Naive thymus-derived CD4-positive, alpha-beta T cell (primary cell): ENCODE results near the gene ARHGEF10L. TPM values are rescaled to one million over a fixed set of nuclear protein-coding genes. Genes with fewer than 3 reads are reported as not detected.

Experiments used
- ATAC-seq: fragments of 150-1000 bp; cut with Tn5 transposase; 2 replicates; pipeline ENCODE4 v1.10.0; 2021; ENCODE audit warnings: mild to moderate bottlenecking, moderate library complexity
- CTCF ChIA-PET: fragments of 350-600 bp; sonication (Branson Sonifier 250); formaldehyde crosslinking; loops from one replicate; lab custom pipeline; 2021; ENCODE audit warnings: antibody characterized with exemption; lab: Charles Lee
- POLR2A ChIA-PET: fragments of 350-600 bp; sonication (Branson Sonifier 250); formaldehyde crosslinking; loops from one replicate; lab custom pipeline; 2021; ENCODE audit warnings: antibody characterized with exemption, inconsistent platforms; lab: Charles Lee
- DNase-seq, 9 donors: peaks; one replicate each; pipeline versions ENCODE4 v3.0.0 to v3.0.0-alpha.2; 2020 to 2022; ENCODE audit warnings: mixed read lengths in 1 of 9
- H3K27ac ChIP-seq: one replicate; pipeline ENCODE4 v1.7.0; 2013; ENCODE audit warnings: mild to moderate bottlenecking, low read depth, low read length, moderate library complexity
- H3K27me3 ChIP-seq, 2 donors: one replicate each; pipeline ENCODE4 v1.7.0; 2013; ENCODE audit warnings: low read length in 2 of 2, mild to moderate bottlenecking in 2 of 2, moderate library complexity in 2 of 2; ENCODE audit not compliant: control insufficient read depth in 2 of 2, insufficient read depth in 2 of 2
- H3K36me3 ChIP-seq, 3 experiments: 1 replicate in 2 of 3; 2 replicates in 1 of 3; pipeline ENCODE4 v1.7.0; 2013; ENCODE audit warnings: low read length in 3 of 3, mild to moderate bottlenecking in 3 of 3, moderate library complexity in 1 of 3; ENCODE audit not compliant: insufficient read depth in 3 of 3, control insufficient read depth in 2 of 3
- H3K4me1 ChIP-seq, 2 donors: one replicate each; pipeline ENCODE4 v1.7.0; 2013; ENCODE audit warnings: low read length in 2 of 2, mild to moderate bottlenecking in 2 of 2, moderate library complexity in 1 of 2; ENCODE audit not compliant: control insufficient read depth in 2 of 2, insufficient read depth in 2 of 2
- H3K4me3 ChIP-seq: 2 replicates; pipeline ENCODE4 v1.7.0; 2013; ENCODE audit warnings: mild to moderate bottlenecking, low read length
- H3K9me3 ChIP-seq, 3 experiments: 1 replicate in 2 of 3; 2 replicates in 1 of 3; pipeline ENCODE4 v1.7.0; 2013; ENCODE audit warnings: low read length in 3 of 3; ENCODE audit not compliant: control insufficient read depth in 2 of 3
- H3K27ac Mint-ChIP-seq, 9 donors: one replicate each; pipeline ENCODE4 v1.8.0; 2020 to 2022; ENCODE audit warnings: mixed read lengths in 9 of 9, mild to moderate bottlenecking in 8 of 9, moderate library complexity in 5 of 9, inconsistent platforms in 2 of 9
- H3K27me3 Mint-ChIP-seq, 5 donors: one replicate each; pipeline ENCODE4 v1.8.0; 2021 to 2022; ENCODE audit warnings: mixed read lengths in 5 of 5, mild to moderate bottlenecking in 1 of 5
- H3K36me3 Mint-ChIP-seq, 5 donors: one replicate each; pipeline ENCODE4 v1.8.0; 2020 to 2022; ENCODE audit warnings: mixed read lengths in 5 of 5, mild to moderate bottlenecking in 3 of 5, inconsistent platforms in 1 of 5
- H3K4me1 Mint-ChIP-seq, 7 donors: one replicate each; pipeline ENCODE4 v1.8.0; 2020 to 2022; ENCODE audit warnings: mixed read lengths in 7 of 7, mild to moderate bottlenecking in 3 of 7, inconsistent platforms in 1 of 7
- H3K4me3 Mint-ChIP-seq, 10 donors: one replicate each; pipeline ENCODE4 v1.8.0; 2020 to 2022; ENCODE audit warnings: mild to moderate bottlenecking in 10 of 10, mixed read lengths in 10 of 10, moderate library complexity in 6 of 10, inconsistent platforms in 2 of 10
- H3K9me3 Mint-ChIP-seq, 11 donors: one replicate each; pipeline ENCODE4 v1.8.0; 2020 to 2022; ENCODE audit warnings: mixed read lengths in 11 of 11, mild to moderate bottlenecking in 4 of 11, inconsistent platforms in 1 of 11, moderate library complexity in 1 of 11
- intact Hi-C, 2 donors: fragments of 100-400 bp; cut with micrococcal nuclease; formaldehyde crosslinking; loops; one replicate each; pipeline ENCODE4 v1.15.1; 2023
- polyA plus RNA-seq, 2 donors: library from polyadenylated mRNA; unstranded; fragments of 300-500 nt; fragmentation: Illumina TruSeq; gene quantifications; one replicate each; pipeline ENCODE4 v1.2.3, GENCODE V29; 2021
- total RNA-seq, 6 experiments: library from RNA in 5 of 6; stranded (reverse) in 5 of 6; gene quantifications; 1 replicate in 5 of 6; 2 replicates in 1 of 6; pipeline ENCODE4 v1.2.3 and lab custom pipeline; 2021 to 2026

The ARHGEF10L gene
- total and polyA plus RNA-seq, 7 experiments from 2014 or later = 0.59 to 19.7 (median 0.84) TPM; not detected in 3

- H3K27me3 ChIP-seq = no peaks in the 10 kb centered on the region
- H3K36me3 Mint-ChIP-seq = no peaks in the 10 kb centered on the region
Measured at GRCh38 chr1:17704176-17704575, 164.7 kb downstream of the ARHGEF10L start.

GRCh38 chr1:17706445-17706844 lies 166.9 kb downstream of the ARHGEF10L start:
- no peaks in the 10 kb centered on the region for H3K36me3 ChIP-seq
- Mint-ChIP-seq H3K4me1 (no peaks in the 10 kb centered on the region), H3K36me3 (no peaks in the 10 kb centered on the region), H3K9me3 (peaks cover 0 to 10% (median 0%) of the 10 kb centered on the region in 11 donors), H3K27ac (no peak overlapping the region), H3K27me3 (peaks cover 0 to 15% (median 0%) of the 10 kb centered on the region in 5 donors), H3K4me3 (no peak overlapping the region)
- no peaks in the 10 kb centered on the region for H3K27me3 ChIP-seq
- H3K4me3 ChIP-seq = no peak overlapping the region
- H3K9me3 ChIP-seq = no peaks in the 10 kb centered on the region
- ATAC-seq (no peak), DNase-seq (no peak)
- no peak overlapping the region for H3K27ac ChIP-seq
- ChIA-PET POLR2A (no interaction called here), CTCF (no interaction called here)
- intact Hi-C loops = no loop called here
- H3K4me1 ChIP-seq = no peaks in the 10 kb centered on the region

More at GRCh38 chr1:17704176-17704575, 164.7 kb downstream of the ARHGEF10L start:
- POLR2A ChIA-PET = no interaction called here
- CTCF ChIA-PET = interaction anchor here (0.6 kb wide), 1 partner anchor 356 kb away, joined by 3 read pairs; no protein-coding TSS in a partner anchor
- Mint-ChIP-seq H3K4me1 (no peaks in the 10 kb centered on the region), H3K27me3 (peaks cover 0 to 7% (median 0%) of the 10 kb centered on the region in 5 donors), H3K9me3 (no peaks in the 10 kb centered on the region), H3K27ac (no peak overlapping the region), H3K4me3 (no peak overlapping the region)
- no peak overlapping the region for H3K4me3 ChIP-seq
- H3K36me3 ChIP-seq = no peaks in the 10 kb centered on the region
- intact Hi-C loops = no loop called here
- ATAC-seq (no peak), DNase-seq (no peak)
- no peak overlapping the region for H3K27ac ChIP-seq
- no peaks in the 10 kb centered on the region for H3K4me1 ChIP-seq
- H3K9me3 ChIP-seq = no peaks in the 10 kb centered on the region

GRCh38 chr1:17709981-17710380 lies 170.5 kb downstream of the ARHGEF10L start:
- Histone ChIP-seq H3K4me3 (no peak overlapping the region), H3K4me1 (no peaks in the 10 kb centered on the region), H3K27me3 (no peaks in the 10 kb centered on the region), H3K27ac (no peak overlapping the region), H3K36me3 (no peaks in the 10 kb centered on the region), H3K9me3 (no peaks in the 10 kb centered on the region)
- H3K4me3 Mint-ChIP-seq = no peak overlapping the region
- DNase-seq (no peak), ATAC-seq (no peak)
- peaks cover 0 to 15% (median 0%) of the 10 kb centered on the region in 5 donors for H3K27me3 Mint-ChIP-seq
- no peak overlapping the region for H3K27ac Mint-ChIP-seq
- no peaks in the 10 kb centered on the region for H3K4me1 Mint-ChIP-seq
- CTCF ChIA-PET = no interaction called here
- no peaks in the 10 kb centered on the region for H3K36me3 Mint-ChIP-seq
- POLR2A ChIA-PET = no interaction called here
- H3K9me3 Mint-ChIP-seq = peaks cover 0 to 15% (median 0%) of the 10 kb centered on the region in 11 donors
- intact Hi-C loops = no loop called here

- no peak overlapping the region for H3K27ac ChIP-seq
- H3K4me3 ChIP-seq = no peak overlapping the region
- no peak for DNase-seq
- Mint-ChIP-seq H3K9me3 (peaks cover 0 to 15% (median 0%) of the 10 kb centered on the region in 11 donors), H3K4me1 (no peaks in the 10 kb centered on the region), H3K36me3 (no peaks in the 10 kb centered on the region), H3K4me3 (no peak overlapping the region), H3K27ac (no peak overlapping the region), H3K27me3 (peaks cover 0 to 22% (median 0%) of the 10 kb centered on the region in 5 donors)
- ChIA-PET POLR2A (no interaction called here), CTCF (no interaction called here)
- intact Hi-C loops = no loop called here
- no peaks in the 10 kb centered on the region for H3K27me3 ChIP-seq
- no peak for ATAC-seq
- H3K36me3 ChIP-seq = no peaks in the 10 kb centered on the region
- no peaks in the 10 kb centered on the region for H3K9me3 ChIP-seq
- H3K4me1 ChIP-seq = no peaks in the 10 kb centered on the region
Measured at GRCh38 chr1:17710889-17711576, 171.5 kb downstream of the ARHGEF10L start.

- Mint-ChIP-seq H3K4me3 (no peak overlapping the region), H3K27me3 (peaks cover 0 to 22% (median 0%) of the 10 kb centered on the region in 5 donors), H3K27ac (no peak overlapping the region), H3K36me3 (no peaks in the 10 kb centered on the region), H3K9me3 (peaks cover 0 to 15% (median 0%) of the 10 kb centered on the region in 11 donors), H3K4me1 (no peaks in the 10 kb centered on the region)
- CTCF ChIA-PET = no interaction called here
- H3K4me3 ChIP-seq = no peak overlapping the region
- no peaks in the 10 kb centered on the region for H3K27me3 ChIP-seq
- POLR2A ChIA-PET = no interaction called here
- no peaks in the 10 kb centered on the region for H3K36me3 ChIP-seq
- ATAC-seq (no peak), DNase-seq (no peak)
- intact Hi-C loops = no loop called here
- no peaks in the 10 kb centered on the region for H3K9me3 ChIP-seq
- no peak overlapping the region for H3K27ac ChIP-seq
- no peaks in the 10 kb centered on the region for H3K4me1 ChIP-seq
Measured at GRCh38 chr1:17711577-17711910, 172.0 kb downstream of the ARHGEF10L start.

GRCh38 chr1:17711941-17712340 lies 172.4 kb downstream of the ARHGEF10L start:
- ChIA-PET POLR2A (no interaction called here), CTCF (no interaction called here)
- Histone ChIP-seq H3K9me3 (no peaks in the 10 kb centered on the region), H3K4me3 (no peak overlapping the region), H3K36me3 (no peaks in the 10 kb centered on the region), H3K27ac (no peak overlapping the region), H3K4me1 (no peaks in the 10 kb centered on the region), H3K27me3 (no peaks in the 10 kb centered on the region)
- Mint-ChIP-seq H3K4me1 (no peaks in the 10 kb centered on the region), H3K9me3 (peaks cover 0 to 15% (median 0%) of the 10 kb centered on the region in 11 donors), H3K4me3 (no peak overlapping the region), H3K27ac (no peak overlapping the region), H3K27me3 (peaks cover 0 to 22% (median 0%) of the 10 kb centered on the region in 5 donors), H3K36me3 (no peaks in the 10 kb centered on the region)
- intact Hi-C loops = no loop called here
- DNase-seq = no peak
- ATAC-seq = no peak

GRCh38 chr1:17713993-17714392 lies 174.5 kb downstream of the ARHGEF10L start:
- no peaks in the 10 kb centered on the region for H3K4me1 Mint-ChIP-seq
- peaks cover 0 to 15% (median 0%) of the 10 kb centered on the region in 11 donors for H3K9me3 Mint-ChIP-seq

More at GRCh38 chr1:17713993-17714392, 174.5 kb downstream of the ARHGEF10L start:
- H3K27ac ChIP-seq = no peak overlapping the region
- CTCF ChIA-PET = no interaction called here
- DNase-seq (no peak), ATAC-seq (no peak)
- no peaks in the 10 kb centered on the region for H3K9me3 ChIP-seq
- intact Hi-C loops = no loop called here
- H3K27me3 ChIP-seq = no peaks in the 10 kb centered on the region
- Mint-ChIP-seq H3K27me3 (peaks cover 0 to 15% (median 0%) of the 10 kb centered on the region in 5 donors), H3K27ac (no peak overlapping the region), H3K4me3 (no peak overlapping the region), H3K36me3 (no peaks in the 10 kb centered on the region)
- no peaks in the 10 kb centered on the region for H3K36me3 ChIP-seq
- POLR2A ChIA-PET = no interaction called here
- no peaks in the 10 kb centered on the region for H3K4me1 ChIP-seq
- H3K4me3 ChIP-seq = no peak overlapping the region
